CD14-positive monocyte (primary cell): ENCODE measurements around the gene SMC4. TPM values are rescaled to one million over a fixed set of nuclear protein-coding genes. Genes with fewer than 3 reads are reported as not detected.

Experiments used
- DNase-seq, 3 donors: peaks; one replicate each; pipeline ENCODE4 v3.0.0-alpha.2; 2011 to 2022
- H2AFZ ChIP-seq: 2 replicates; pipeline ENCODE4 v1.6.0; 2012; ENCODE audit warnings: mild to moderate bottlenecking, low read depth, low read length, inconsistent platforms; ENCODE audit not compliant: insufficient read depth, poor library complexity, severe bottlenecking
- H3K27ac ChIP-seq, 2 donors: 1 replicate in 1 of 2; 2 replicates in 1 of 2; pipeline ENCODE4 v1.5.1; 2012 to 2013; ENCODE audit warnings: low read length in 2 of 2, control low read depth in 1 of 2, inconsistent platforms in 1 of 2, low read depth in 1 of 2, mild to moderate bottlenecking in 1 of 2
- H3K27me3 ChIP-seq, 2 donors: one replicate each; pipeline versions ENCODE4 v1.6.0 to v1.6.1; 2011 to 2013; ENCODE audit warnings: low read length in 2 of 2; ENCODE audit not compliant: control insufficient read depth in 2 of 2, insufficient read depth in 2 of 2
- H3K36me3 ChIP-seq, 2 donors: replicated peaks in 1 of 2; 1 replicate in 1 of 2; 2 replicates in 1 of 2; pipeline versions ENCODE4 v1.5.1 to v1.6.1; 2012 to 2013; ENCODE audit warnings: low read length in 2 of 2, control low read depth in 1 of 2, inconsistent platforms in 1 of 2, mild to moderate bottlenecking in 1 of 2; ENCODE audit not compliant: insufficient read depth in 2 of 2, control insufficient read depth in 1 of 2
- H3K4me1 ChIP-seq, 2 donors: 1 replicate in 1 of 2; 2 replicates in 1 of 2; pipeline versions ENCODE4 v1.5.1 to v1.6.1; 2012 to 2013; ENCODE audit warnings: low read length in 2 of 2, control low read depth in 1 of 2, inconsistent platforms in 1 of 2, mild to moderate bottlenecking in 1 of 2, moderate library complexity in 1 of 2; ENCODE audit not compliant: insufficient read depth in 2 of 2, control insufficient read depth in 1 of 2
- H3K4me2 ChIP-seq: replicated peaks from 2 replicates; pipeline ENCODE3; 2012; ENCODE audit warnings: low read length, moderate library complexity, mild to moderate bottlenecking; ENCODE audit not compliant: poor library complexity, severe bottlenecking; ENCODE audit errors: extremely low read depth
- H3K4me3 ChIP-seq, 3 experiments: fragments of 200-600 bp in 1 of 3; sonication (generic) in 1 of 3; replicated peaks in 1 of 3; 1 replicate in 2 of 3; 2 replicates in 1 of 3; pipeline ENCODE4 v1.5.1; 2011 to 2013; ENCODE audit warnings: low read length in 3 of 3, mild to moderate bottlenecking in 3 of 3, control low read depth in 2 of 3, low read depth in 2 of 3, inconsistent platforms in 1 of 3, moderate library complexity in 1 of 3
- H3K79me2 ChIP-seq: 2 replicates; pipeline ENCODE4 v1.6.0; 2012; ENCODE audit warnings: mild to moderate bottlenecking, control low read depth, inconsistent platforms, low read length, moderate library complexity; ENCODE audit not compliant: insufficient read depth
- H3K9ac ChIP-seq: 2 replicates; pipeline ENCODE4 v1.6.0; 2017; ENCODE audit warnings: low read length, mild to moderate bottlenecking; ENCODE audit not compliant: insufficient read depth, poor library complexity, severe bottlenecking
- H3K9me3 ChIP-seq, 2 donors: replicated peaks in 1 of 2; 1 replicate in 1 of 2; 2 replicates in 1 of 2; pipeline versions ENCODE4 v1.5.1 to v1.6.1; 2012 to 2013; ENCODE audit warnings: low read length in 2 of 2, control low read depth in 1 of 2; ENCODE audit not compliant: control insufficient read depth in 1 of 2, insufficient read depth in 1 of 2
- H4K20me1 ChIP-seq: 2 replicates; pipeline ENCODE4 v1.6.0; 2012; ENCODE audit warnings: mild to moderate bottlenecking, low read length, control low read depth, moderate library complexity; ENCODE audit not compliant: insufficient read depth
- H3K27ac Mint-ChIP-seq, 7 donors: one replicate each; pipeline ENCODE4 v1.8.0; 2020; ENCODE audit warnings: mild to moderate bottlenecking in 7 of 7, mixed read lengths in 7 of 7, moderate library complexity in 6 of 7, inconsistent platforms in 2 of 7
- H3K27me3 Mint-ChIP-seq, 3 donors: one replicate each; pipeline ENCODE4 v1.8.0; 2021 to 2022; ENCODE audit warnings: low read depth in 3 of 3, mild to moderate bottlenecking in 3 of 3, mixed read lengths in 3 of 3, moderate library complexity in 3 of 3, inconsistent platforms in 1 of 3
- H3K36me3 Mint-ChIP-seq, 2 donors: one replicate each; pipeline ENCODE4 v1.8.0; 2020; ENCODE audit warnings: mixed read lengths in 2 of 2, inconsistent platforms in 1 of 2, mild to moderate bottlenecking in 1 of 2
- H3K4me1 Mint-ChIP-seq: one replicate; pipeline ENCODE4 v1.8.0; 2020; ENCODE audit warnings: mild to moderate bottlenecking, mixed read lengths
- H3K4me3 Mint-ChIP-seq, 2 donors: one replicate each; pipeline ENCODE4 v1.8.0; 2020; ENCODE audit warnings: mild to moderate bottlenecking in 2 of 2, mixed read lengths in 2 of 2, moderate library complexity in 1 of 2
- H3K9me3 Mint-ChIP-seq, 7 donors: one replicate each; pipeline ENCODE4 v1.8.0; 2020 to 2022; ENCODE audit warnings: mixed read lengths in 7 of 7, mild to moderate bottlenecking in 6 of 7, moderate library complexity in 6 of 7, inconsistent platforms in 2 of 7
- WGBS: methylation state at CpG from one replicate; pipeline ENCODE4 v1.1.5; 2013; ENCODE audit warnings: missing lambda C conversion rate; ENCODE audit not compliant: insufficient coverage; 5-methylcytosine and 5-hydroxymethylcytosine counted together
- intact Hi-C, 2 donors: fragments of 100-400 bp; cut with micrococcal nuclease; formaldehyde crosslinking; loops; one replicate each; pipeline versions ENCODE4 v1.15.0 to v1.15.1; 2023
- polyA plus RNA-seq, 3 donors: library from polyadenylated mRNA; depleted of rRNA in 1 of 3; unstranded in 2 of 3; stranded (reverse) in 1 of 3; fragments of 300-500 nt in 2 of 3; fragments of >200 nt in 1 of 3; fragmentation: Illumina TruSeq in 2 of 3; gene quantifications; 1 replicate in 2 of 3; 2 replicates in 1 of 3; pipeline ENCODE4 v1.2.3, GENCODE V29; 2012 to 2021
- TF ChIP-seq, protein P1 (sequence below): fragments of 200-600 bp; IDR thresholded peaks from one replicate; pipeline ENCODE4 v1.8.0; 2022; ENCODE audit warnings: antibody characterized with exemption, mild to moderate bottlenecking

SMC4 gene
- polyA plus RNA-seq, 3 donors = 6.8 to 17.2 (median 14.1) TPM

GRCh38 chr3:160458151-160458550 is 58.7 kb downstream of the SMC4 start:
- no peaks in the 10 kb centered on the region for H3K36me3 Mint-ChIP-seq
- no peak overlapping the region for H3K4me3 ChIP-seq
- no peaks in the 10 kb centered on the region for H3K79me2 ChIP-seq
- H3K27me3 Mint-ChIP-seq = peaks cover 0 to 4% (median 2%) of the 10 kb centered on the region in 3 donors
- H3K9ac ChIP-seq = no peak overlapping the region
- TF ChIP-seq, protein P1, sequence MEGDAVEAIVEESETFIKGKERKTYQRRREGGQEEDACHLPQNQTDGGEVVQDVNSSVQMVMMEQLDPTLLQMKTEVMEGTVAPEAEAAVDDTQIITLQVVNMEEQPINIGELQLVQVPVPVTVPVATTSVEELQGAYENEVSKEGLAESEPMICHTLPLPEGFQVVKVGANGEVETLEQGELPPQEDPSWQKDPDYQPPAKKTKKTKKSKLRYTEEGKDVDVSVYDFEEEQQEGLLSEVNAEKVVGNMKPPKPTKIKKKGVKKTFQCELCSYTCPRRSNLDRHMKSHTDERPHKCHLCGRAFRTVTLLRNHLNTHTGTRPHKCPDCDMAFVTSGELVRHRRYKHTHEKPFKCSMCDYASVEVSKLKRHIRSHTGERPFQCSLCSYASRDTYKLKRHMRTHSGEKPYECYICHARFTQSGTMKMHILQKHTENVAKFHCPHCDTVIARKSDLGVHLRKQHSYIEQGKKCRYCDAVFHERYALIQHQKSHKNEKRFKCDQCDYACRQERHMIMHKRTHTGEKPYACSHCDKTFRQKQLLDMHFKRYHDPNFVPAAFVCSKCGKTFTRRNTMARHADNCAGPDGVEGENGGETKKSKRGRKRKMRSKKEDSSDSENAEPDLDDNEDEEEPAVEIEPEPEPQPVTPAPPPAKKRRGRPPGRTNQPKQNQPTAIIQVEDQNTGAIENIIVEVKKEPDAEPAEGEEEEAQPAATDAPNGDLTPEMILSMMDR = no peak
- no peak for DNase-seq
- H3K27me3 ChIP-seq = no peaks in the 10 kb centered on the region
- intact Hi-C loops = no loop called here
- H3K9me3 Mint-ChIP-seq = no peaks in the 10 kb centered on the region
- no peak overlapping the region for H3K27ac ChIP-seq
- no peaks in the 10 kb centered on the region for H3K9me3 ChIP-seq
- H3K36me3 ChIP-seq = no peaks in the 10 kb centered on the region
- no peak overlapping the region for H3K4me2 ChIP-seq
- peaks cover 17% of the 10 kb centered on the region for H3K4me1 Mint-ChIP-seq
- H3K4me1 ChIP-seq = peaks cover 11% of the 10 kb centered on the region in 2 donors
- no peaks in the 10 kb centered on the region for H4K20me1 ChIP-seq
- H3K4me3 Mint-ChIP-seq = no peak overlapping the region
- 100% methylated on average over 2 of the region's 4 CpGs for WGBS
- H2AFZ ChIP-seq = no peak overlapping the region
- no peak overlapping the region for H3K27ac Mint-ChIP-seq

DNA sequence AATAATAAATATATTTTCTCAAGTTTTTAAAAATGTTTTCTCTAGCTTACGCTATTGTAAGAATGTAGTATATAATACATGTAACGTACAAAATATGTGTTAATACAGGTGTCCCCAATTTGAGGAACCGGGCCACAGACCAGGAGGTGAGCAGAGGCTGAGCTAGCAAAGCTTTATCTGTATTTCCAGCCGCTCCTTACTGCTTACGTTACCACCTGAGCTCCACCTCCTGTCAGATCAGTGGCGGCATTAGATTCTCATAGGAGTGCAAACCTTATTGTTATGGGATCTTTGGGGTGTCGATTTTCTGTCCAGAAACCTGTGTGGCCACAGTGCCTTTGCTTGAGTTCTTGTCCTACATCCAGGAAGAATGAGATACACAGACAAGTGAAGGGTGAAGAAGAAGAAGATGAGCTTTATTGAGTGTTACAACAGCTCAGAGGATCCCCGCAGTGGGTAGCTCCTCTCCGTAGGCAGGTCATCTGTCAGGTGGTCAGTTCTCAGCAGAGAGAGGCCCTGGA is 60.1 kb downstream of the SMC4 start:
- Histone ChIP-seq H2AFZ (no peak overlapping the region), H3K9me3 (no peaks in the 10 kb centered on the region), H3K4me1 (peaks cover 11% of the 10 kb centered on the region in 2 donors), H4K20me1 (no peaks in the 10 kb centered on the region), H3K9ac (no peak overlapping the region), H3K4me2 (no peak overlapping the region), H3K27me3 (no peaks in the 10 kb centered on the region), H3K79me2 (no peaks in the 10 kb centered on the region), H3K36me3 (no peaks in the 10 kb centered on the region), H3K27ac (no peak overlapping the region), H3K4me3 (no peak overlapping the region)
- intact Hi-C loops = no loop called here
- Mint-ChIP-seq H3K4me3 (no peak overlapping the region), H3K9me3 (no peaks in the 10 kb centered on the region), H3K4me1 (peaks cover 17% of the 10 kb centered on the region), H3K36me3 (no peaks in the 10 kb centered on the region), H3K27me3 (peaks cover 0 to 2% (median 1%) of the 10 kb centered on the region in 3 donors), H3K27ac (no peak overlapping the region)
- TF ChIP-seq, protein P1 = no peak
- 94% methylated on average over 2 of the region's 9 CpGs for WGBS
- no peak for DNase-seq
